Stimulated activated CD8-positive, alpha-beta memory T cell treated with anti-CD3 and anti-CD28 coated beads, Interleukin-7, amount 100 ng/mL, for 1 hour (primary cell): Measurements from ENCODE around the gene BSCL2.
"Not testable (repeated sequence)": the region's sequence is repeated elsewhere in the genome, so short reads cannot be mapped to it uniquely, and the experiment has no call there.

Experiments used
- DNase-seq, 2 donors: peaks; one replicate each; pipeline ENCODE4 v3.0.0-alpha.2; 2020; ENCODE audit warnings: low read depth in 2 of 2

The BSCL2 gene

DNA sequence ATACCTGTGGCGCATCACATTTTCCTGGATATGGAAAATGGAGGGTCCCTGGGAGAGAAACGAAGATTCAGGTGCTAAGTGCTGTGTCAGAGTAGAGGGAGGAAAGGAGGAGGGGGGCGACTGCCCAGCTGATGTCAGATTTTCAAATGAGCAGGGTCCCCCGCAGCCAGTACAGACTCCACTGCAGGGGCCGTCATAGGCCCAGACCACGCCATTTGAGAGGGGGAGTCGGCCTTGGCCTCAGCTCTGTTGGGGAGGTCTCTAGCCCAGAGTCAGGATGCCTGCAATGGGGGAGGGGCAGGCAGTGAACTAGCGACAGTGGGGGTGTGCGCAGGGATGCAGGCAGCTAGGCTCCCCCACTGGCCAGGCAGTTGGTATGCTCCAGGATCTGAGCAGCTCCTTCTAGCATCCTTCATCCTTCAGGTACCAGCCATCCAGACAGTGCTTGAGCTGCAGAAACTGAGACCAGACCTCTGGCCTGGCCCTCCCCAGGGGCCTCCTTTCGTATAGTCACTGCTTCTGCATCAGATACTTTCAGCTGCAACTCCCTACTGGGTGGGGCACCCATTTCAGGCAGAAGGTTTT lies at the start of gene BSCL2, which contains the start of gene GNG3:
TSS of gene BSCL2 (minus strand) at position 148 of the 585 bp plus-strand sequence. CDS start 229 bp downstream, outside the sequence.
TSS of gene GNG3 (plus strand) at position 400 of the 585 bp plus-strand sequence. CDS start 620 bp downstream, outside the sequence.
- no peak for DNase-seq

DNA sequence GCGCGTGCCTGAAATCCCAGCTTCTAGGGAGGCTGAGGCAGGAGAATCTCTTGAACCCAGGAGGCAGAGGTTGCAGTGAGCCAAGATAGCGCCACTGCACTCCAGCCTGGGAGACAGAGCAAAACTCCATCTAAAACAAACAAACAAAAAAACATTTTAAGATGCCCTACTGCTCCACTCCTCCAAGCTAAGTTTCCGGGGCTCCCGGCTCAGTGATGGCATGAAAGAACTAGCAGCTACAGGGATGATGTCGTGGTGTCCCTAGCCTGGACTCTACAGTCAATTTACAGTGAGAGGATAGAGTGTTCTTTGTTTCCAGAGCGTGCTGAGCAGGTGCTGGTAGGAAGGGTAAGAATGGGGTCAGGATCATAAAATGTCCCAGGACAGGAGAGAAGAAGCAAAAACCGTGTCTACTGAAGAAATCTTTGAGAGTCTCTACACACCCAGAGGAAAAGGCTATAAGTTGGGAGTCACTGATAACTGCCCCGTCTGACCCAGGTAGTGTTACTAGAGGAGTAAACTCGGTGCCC lies 47.9 kb upstream of the BSCL2 start:
- DNase-seq, result no peak

DNA sequence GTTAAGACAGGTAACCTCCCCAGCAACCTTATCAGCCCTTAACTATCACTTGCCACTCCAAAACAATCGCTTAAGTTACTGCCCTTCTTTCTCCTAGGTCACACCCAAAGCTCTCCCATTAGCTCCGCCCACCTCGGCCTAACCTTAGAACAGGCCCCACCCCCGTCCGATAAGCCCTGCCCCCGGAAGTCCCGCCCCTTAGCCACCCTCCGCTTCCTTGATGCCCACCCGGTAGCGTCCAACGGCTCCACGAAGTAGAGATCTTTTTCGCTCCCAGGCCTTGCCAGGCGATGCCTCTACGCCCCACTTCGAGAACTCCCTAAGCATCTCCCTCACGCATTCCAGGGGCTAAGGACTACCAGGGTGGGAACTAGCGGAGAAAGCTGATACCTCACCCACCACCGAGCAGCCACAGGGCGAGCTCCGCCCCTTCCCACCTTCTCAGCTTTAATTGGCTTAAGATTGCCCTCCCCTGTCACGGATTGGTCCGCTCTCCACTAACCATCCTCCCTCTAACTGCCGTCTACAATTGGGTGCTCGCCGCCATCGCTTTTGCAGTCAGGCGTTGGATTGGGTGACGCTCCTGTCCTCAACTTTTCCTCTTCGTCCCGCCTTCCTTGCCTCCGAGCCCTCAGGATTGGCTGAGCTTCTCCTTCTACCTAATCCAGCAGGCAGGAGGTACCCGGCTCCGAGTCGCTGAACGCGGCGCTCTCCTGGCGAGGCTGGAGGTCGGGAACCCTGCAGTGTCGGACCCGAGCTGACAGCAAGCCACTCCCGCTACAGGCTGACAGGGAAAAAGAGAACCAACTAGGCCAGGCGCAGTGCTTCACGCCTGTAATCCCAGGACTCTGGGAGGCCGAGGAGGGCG lies 46.7 kb upstream of the BSCL2 start, which contains the start of gene ZBTB3:
TSS of gene ZBTB3 (minus strand) at position 425 of the 868 bp plus-strand sequence. CDS start 496 bp downstream, outside the sequence.
- DNase-seq, result peak; percentile 92 to 93

DNA sequence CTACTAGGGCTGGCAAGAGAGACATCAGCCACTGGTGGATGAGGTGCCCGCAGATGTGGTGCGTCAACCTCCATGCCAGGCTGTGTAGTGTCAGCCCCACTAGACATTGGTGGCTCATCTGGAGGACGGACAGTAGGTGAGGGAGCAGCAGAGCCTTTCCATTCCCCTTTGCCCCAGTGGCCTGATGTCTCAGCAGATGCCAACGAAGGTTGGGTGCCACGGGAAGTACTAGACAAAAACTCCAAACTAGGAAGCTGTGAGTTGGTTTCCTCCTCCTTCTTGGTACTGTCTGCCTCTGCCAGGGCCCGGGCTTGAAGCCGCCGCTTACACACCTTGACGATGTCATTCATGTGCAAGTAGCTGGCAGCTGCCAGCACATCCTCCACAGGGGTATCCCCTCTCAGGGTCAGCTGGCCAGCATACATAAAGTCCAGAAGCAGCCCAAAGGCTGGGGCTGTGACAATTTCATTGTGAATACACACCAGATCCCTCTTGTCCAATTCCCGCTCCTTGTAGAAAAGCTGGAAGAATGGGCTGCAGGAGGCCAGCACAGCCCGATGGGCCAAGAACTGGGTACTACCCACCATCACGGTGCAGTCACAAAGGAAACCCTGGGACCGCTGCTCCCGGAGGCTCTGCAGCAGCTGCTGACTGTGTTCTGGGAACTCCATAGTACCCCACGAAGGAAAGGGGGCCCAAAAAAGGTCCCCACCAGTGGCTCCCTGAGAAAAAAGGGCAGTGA lies 45.9 kb upstream of the BSCL2 start:
- no peak for DNase-seq

DNA sequence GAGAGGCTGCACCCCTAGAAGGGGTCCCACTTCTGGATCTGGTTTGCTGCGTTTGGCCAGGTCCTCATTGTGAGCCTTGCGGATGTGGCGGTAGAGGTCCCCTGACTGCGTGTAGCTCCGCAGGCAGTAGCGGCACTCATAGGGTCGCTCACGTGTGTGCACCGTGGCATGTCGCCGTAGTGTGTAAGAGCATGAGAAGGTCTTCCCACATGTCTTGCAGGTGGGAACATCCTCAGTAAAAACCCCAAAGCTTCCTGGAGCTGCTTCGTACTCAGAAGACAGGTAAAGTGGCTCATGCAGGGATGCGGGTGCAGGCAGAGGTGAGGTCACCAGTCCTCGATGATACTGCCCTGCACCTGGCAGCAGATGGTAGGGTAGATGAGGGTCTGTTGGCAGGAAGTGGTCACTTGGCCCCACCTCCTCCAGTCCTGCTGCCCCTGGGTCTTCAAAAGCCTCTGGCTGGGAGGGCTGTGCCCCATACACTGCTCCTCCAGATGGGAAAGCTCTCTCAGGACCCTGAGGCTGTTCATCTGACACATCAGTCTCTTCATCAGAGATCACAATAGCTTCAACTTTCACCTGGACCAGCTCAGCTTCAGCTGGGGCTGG lies 45.1 kb upstream of the BSCL2 start:
- no peak for DNase-seq

DNA sequence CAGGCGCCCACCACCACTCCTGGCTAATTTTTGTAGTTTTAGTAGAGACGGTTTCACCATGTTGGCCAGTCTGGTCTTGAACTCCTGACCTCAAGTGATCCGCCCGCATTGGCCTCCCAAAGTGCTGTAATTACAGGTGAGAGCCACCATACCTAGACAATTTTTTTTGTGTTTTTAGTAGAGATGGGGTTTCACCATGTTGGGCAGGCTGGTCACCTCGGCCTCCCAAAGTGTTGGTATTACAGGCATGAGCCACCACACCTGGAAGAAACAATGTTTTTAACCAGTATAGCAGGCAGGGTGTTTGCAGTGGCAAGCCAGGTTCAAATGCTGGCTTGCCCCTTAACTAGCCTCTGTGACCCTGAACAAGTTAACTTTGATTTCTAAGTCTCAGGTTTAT lies 42.7 kb upstream of the BSCL2 start:
- DNase-seq, result not testable (repeated sequence)

DNA sequence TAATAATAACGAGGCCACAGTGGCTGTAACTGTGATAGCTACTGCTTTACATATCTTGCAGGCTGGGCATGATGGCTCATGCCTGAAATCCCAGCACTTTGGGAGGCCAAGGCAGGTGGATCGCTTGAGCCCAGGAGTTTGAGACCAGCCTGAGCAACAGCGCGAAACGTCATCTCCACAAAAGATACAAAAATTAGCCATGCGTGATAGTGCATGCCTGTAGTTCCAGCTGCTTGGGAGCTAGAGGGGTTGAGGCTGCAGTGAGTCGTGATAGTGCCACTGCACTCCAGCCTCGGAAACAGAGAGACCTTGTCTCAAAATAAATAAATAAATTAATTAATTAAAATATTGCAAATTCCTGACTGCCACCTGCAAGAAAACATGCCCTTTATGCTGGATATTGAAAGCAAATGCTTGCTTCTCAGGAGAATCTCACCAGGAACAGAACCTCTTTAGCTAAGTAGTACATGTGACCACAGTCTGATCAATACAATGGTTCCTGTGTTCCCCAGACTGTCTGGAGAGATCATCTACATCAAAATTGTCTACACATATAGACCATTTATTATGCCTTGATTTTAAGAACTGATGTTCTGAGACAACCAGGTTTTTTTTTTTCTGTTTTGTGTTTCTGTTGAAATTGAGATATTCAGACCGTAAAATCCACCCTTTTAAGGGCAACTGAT lies 40.4 kb upstream of the BSCL2 start:
- no peak for DNase-seq

DNA sequence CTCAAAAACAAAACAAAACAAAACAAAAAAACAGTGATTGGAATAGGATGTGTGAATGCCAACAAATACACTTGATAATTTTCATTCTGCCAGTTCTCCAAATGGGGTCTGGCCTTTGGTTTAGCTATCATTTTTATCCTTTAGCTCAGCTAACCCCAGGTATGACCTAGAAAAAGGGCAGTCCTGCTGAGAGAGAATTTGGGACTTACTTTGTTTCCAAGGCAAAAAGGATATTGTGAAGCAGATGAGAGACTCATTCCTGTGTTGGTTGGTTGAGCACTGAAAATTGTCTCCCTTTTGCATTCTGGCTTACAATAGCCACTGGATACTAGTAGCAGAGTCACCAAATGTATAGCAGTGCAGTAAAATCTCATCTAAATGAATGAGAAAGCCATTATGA lies 30.0 kb upstream of the BSCL2 start:
- DNase-seq, result no peak

DNA sequence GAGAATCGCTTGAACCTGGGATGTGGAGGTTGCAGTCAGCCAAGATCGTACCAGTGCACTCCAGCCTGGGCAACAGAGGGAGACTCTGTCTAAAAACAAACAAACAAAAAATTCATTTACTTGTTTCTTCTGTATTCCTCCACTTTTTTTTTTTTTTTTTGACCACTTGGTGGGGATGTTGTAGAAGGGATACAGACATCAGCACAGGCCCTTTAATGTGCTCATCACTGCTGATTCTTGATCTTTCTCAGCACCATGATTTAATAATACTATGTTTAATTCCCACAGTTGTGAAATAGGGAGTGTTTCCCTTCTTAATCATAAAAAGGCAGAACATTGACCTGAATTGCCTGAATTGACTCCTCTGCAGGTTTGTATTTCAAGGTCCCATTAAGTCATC lies 25.6 kb upstream of the BSCL2 start:
- no peak for DNase-seq

DNA sequence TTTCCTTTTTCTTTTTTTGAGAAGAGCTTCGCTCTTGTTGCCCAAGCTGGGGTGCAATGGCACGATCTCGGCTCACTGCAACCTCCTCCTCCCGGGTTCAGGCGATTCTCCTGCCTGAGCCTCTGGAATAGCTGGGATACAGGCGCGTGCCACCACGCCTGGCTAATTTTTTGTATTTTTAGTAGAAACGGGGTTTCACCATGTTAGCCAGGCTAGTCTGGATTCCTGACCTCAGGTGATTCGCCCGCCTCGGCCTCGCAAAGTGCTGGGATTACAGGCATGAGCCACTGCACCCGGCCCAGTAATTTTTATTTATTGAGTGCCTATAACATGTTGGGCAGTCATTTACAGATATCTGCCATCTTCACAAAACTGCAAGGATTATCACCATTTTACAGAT lies 22.9 kb upstream of the BSCL2 start:
- DNase-seq, result not testable (repeated sequence)

DNA sequence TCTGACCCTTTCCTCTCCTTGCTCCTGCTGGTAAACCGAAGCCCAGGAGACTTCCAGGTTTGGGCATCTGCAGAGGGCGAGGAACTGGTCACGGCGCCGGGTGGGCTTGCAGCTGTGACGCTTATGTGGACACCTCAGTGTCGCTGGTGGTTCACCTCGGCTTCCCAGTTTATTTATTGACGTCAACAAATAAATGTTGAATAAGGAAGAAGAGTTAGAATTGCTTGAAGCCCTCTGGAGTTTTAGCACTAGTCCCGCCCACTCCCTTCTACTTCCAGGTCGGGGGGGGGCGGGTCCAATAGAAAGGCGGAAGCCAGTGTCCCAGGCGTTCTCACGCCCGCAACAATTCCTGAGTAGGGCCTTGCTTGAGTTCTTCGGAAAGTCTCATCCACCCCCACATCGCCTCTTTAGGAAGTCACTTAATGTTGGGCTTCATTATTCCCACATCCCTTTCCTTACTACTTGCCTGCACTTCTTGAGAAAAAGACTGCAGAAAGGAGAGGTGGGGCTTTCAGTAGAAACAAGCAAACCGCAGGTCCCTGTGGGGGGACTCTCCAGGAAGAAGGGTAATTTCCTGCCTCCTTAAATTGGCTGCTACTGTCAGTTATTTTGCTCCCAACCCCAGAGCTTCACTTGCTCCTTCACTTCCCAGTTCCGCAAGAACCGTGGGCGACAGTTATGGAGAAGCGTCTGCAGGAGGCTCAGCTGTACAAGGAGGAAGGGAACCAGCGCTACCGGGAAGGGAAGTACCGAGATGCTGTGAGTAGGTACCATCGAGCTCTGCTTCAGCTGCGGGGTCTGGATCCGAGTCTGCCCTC lies 21.2 kb upstream of the BSCL2 start, which contains the start of gene TTC9C:
TSS of gene TTC9C (plus strand) at position 316 of the 818 bp plus-strand sequence. CDS start at position 679, 363 bp downstream.
- DNase-seq, result peak; percentile 58 to 71

DNA sequence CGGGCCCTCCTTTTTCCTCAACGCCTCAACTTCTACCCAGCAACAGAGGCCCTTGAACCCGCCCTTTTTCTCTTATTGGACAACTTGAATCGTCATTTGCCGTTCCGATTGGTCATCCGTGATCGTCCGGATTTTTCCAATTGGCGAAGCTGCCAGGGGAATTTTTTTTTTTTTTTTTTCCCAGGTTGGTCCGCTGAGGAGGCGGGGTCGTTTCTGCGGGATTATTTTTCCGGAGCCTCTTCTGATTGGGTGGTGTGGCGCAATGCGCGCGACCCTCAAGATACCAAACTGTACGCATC lies 20.6 kb upstream of the BSCL2 start:
- peak; percentile 46 to 52 for DNase-seq

DNA sequence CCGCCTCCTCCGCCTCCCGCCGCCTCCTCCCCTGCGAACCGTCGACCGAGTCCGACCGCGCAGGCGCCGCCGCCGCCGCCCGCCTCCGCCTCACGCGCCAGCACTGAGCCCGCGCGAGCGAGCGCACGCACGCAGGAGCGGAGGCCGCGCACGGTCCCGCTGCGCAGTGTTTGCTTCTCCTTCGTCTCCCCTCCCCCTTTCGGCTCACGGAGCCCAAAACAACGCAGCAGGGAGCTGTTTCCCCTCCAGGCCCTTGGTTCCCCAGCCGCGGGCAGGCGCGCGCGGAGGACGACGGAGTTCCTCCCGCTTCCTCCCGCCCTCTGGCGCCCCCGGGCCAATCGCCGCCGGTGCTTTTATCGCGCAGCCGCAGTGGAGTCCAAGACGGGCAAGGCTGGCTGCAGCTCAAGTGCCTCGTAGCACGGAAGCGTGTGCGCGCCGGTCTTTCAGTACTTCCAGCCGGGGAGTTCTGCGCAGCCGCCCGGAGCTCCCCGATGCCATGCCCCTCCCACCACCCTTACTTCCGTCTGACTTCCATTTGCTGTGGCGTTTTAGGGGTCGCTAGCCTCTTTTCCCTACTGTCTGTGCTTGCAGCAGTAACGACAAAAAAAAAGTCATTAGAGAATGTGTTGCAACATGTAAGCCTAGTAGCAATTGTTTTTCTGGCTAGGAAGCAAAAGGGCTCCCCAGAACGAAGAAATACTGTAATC lies 20.1 kb upstream of the BSCL2 start, which contains the start of gene HNRNPUL2:
TSS of gene HNRNPUL2 (minus strand) at position 293 of the 707 bp plus-strand sequence. CDS start 301 bp downstream, outside the sequence.
- DNase-seq, result peak; percentile 93 to 96

DNA sequence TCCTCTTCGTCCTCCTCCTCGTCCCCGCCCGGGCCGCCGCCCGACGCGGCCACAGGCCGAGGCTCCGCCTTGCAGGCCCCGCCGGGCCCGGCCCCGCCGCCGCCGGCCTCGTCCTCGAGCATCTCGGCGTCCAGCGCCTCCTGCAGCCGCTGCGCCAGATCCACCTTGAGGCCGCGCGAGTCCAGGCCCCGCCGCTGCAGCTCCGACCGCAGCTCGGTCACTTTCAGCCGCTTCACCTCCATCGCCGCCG lies 19.6 kb upstream of the BSCL2 start:
- no peak for DNase-seq

DNA sequence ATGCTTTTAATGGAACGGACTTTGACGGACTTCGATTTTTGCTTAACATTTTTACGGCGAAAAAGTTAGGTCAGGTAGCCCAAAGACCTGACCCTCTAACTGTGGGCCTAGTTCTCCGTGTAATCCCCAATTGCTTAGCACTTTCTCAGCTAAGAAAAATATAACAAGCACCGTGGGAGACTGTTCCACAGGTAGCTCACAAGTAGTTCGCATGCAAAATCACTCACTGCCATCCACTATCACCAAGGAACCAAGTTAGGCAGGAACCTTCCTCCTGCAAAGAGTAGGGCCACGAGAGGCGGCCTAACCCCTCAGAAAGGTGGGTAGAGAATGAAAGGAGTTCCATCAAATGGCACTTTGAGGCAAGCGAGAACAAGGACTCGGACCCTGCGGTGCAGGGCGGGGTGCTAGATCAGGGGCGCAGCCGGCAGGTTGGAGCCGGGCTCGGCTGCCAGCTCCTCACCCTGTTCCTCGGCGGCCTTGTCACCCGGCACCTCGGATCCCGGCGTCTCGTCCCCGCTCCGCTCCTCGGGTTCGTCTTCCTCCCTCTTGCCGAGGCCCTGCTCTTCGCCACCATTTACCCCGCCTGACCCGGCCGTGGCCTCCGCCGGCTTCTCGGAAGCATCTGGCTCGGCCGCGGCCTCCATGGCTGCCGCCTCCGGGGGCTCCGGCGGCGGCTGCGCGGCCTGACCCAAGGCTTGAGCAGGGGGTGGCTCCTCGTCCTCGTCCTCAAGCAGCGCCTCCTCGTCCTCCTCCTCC lies 19.1 kb upstream of the BSCL2 start:
- DNase-seq, result no peak

DNA sequence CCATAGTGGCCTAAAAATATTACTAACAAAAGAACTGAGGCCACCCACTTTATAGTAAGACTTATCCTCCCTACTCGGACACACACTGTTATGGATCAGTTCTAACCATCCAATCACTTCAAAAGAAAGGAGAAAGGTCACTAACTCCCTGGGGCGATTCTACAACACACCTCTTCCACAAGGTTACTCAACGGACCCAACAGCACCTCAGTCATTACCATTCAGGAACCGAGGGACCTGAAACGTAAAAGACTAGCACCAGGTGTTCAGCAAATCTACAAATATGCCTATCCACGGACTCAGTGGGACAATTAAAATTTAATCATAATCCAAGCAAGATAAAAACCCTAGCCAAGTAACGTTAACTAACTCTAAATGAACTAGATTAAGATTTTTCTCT lies 18.4 kb upstream of the BSCL2 start:
- DNase-seq, result no peak

DNA sequence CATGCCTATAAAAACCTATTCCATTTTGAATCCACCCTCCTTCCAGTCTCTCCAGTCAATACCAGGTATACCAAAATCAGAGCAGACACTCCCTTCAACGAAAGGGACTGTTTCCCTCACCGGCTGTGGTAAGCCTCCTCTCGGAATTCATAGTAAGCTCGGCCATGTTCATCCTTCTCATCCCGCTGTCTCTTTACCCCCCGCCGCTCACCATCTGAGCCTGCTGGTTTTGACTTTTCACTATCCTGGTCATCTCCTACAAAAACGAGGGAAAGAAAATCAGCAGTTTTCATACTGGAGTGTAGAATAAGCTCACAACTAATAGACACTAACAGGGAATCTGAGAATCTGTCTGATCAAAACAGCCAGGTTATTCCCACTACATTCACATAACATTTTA lies 16.9 kb upstream of the BSCL2 start:
- no peak for DNase-seq

DNA sequence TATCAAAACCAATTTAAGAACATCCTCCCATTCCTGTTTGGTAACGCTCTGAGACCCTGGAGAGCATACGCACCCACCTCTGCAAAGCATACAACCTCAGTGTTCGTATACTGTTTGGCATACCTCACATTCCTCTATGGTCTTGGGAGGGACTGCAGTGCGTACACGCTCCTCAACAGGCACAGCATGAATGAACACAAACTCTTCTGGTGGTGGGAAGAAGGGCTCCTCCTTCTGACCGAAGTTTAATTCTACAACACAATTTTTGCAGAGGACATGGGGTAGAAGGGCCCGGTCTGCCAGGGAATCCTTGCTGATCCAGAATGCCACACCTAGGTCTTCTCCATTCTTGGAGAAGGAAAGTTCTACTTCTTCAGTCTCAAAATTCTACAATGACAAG lies 14.8 kb upstream of the BSCL2 start:
- no peak for DNase-seq
